Endothelial cell of umbilical vein (primary cell): ENCODE data around the gene C1QTNF7. TPM values are rescaled to one million over a fixed set of nuclear protein-coding genes. Genes with fewer than 3 reads are reported as not detected.

Experiments used
- BruUV-seq: library from RNA; stranded (reverse); fragments of 400-500 nt; replicated peaks from 2 replicates; lab custom pipeline; 2021; lab: Mats Ljungman, UMichigan
- CTCF ChIA-PET: fragments of 300-600, 350-600 bp; sonication (Branson Sonifier 250); formaldehyde crosslinking; loops from one replicate; lab custom pipeline; 2021; ENCODE audit warnings: antibody characterized with exemption, inconsistent platforms; lab: Charles Lee
- POLR2A ChIA-PET: fragments of 300-600, 350-600 bp; sonication (Branson Sonifier 250); formaldehyde crosslinking; loops from one replicate; lab custom pipeline; 2021; ENCODE audit warnings: antibody characterized with exemption, inconsistent platforms; lab: Charles Lee
- DNase-seq: peaks from one replicate; pipeline ENCODE4 v3.0.0-alpha.2; 2011; ENCODE audit warnings: low read depth, low spot score
- FAIRE-seq: peaks from 2 replicates; lab custom pipeline; 2011; peaks lifted over from hg19 to GRCh38; lab: Jason Lieb, UNC
- H2AFZ ChIP-seq: 2 replicates; pipeline ENCODE4 v1.6.0; 2012; ENCODE audit warnings: low read depth, low read length, control low read depth, inconsistent platforms
- H3K27ac ChIP-seq: 2 replicates; pipeline ENCODE4 v1.5.1; 2011; ENCODE audit warnings: low read depth, mild to moderate bottlenecking, control low read depth, low read length, moderate library complexity; ENCODE audit not compliant: insufficient read depth
- H3K27me3 ChIP-seq, 2 experiments: 2 replicates each; pipeline versions ENCODE4 v1.6.0 to v1.6.1; 2011; ENCODE audit warnings: low read length in 2 of 2, mixed read lengths in 1 of 2; ENCODE audit not compliant: control insufficient read depth in 2 of 2, insufficient read depth in 2 of 2
- H3K36me3 ChIP-seq, 2 experiments: 2 replicates in 1 of 2; 3 replicates in 1 of 2; pipeline ENCODE4 v1.5.1; 2011; ENCODE audit warnings: low read length in 2 of 2, mild to moderate bottlenecking in 1 of 2, moderate library complexity in 1 of 2; ENCODE audit not compliant: control insufficient read depth in 2 of 2, insufficient read depth in 2 of 2; ENCODE audit errors: extremely low read depth in 1 of 2
- H3K4me1 ChIP-seq: 3 replicates; pipeline ENCODE4 v1.5.1; 2011; ENCODE audit warnings: mild to moderate bottlenecking, low read length; ENCODE audit not compliant: control insufficient read depth, insufficient read depth; ENCODE audit errors: extremely low read depth
- H3K4me2 ChIP-seq: 2 replicates; pipeline ENCODE4 v1.6.1; 2011; ENCODE audit warnings: low read length, control low read depth, mixed read lengths; ENCODE audit not compliant: insufficient read depth
- H3K4me3 ChIP-seq, 3 experiments: fragments of 200-600 bp in 1 of 3; sonication (generic), shearing (Covaris generic) in 1 of 3; replicated peaks in 1 of 3; 2 replicates each; pipeline ENCODE4 v1.5.1; 2011 to 2016; ENCODE audit warnings: control low read depth in 3 of 3, low read length in 3 of 3, mild to moderate bottlenecking in 2 of 3, inconsistent platforms in 1 of 3, low read depth in 1 of 3, moderate library complexity in 1 of 3; ENCODE audit not compliant: insufficient read depth in 1 of 3
- H3K79me2 ChIP-seq: 2 replicates; pipeline ENCODE4 v1.6.0; 2012; ENCODE audit warnings: low read length, inconsistent platforms; ENCODE audit not compliant: control insufficient read depth, insufficient read depth
- H3K9ac ChIP-seq: replicated peaks from 2 replicates; pipeline ENCODE3; 2011; ENCODE audit warnings: low read length, control low read depth; ENCODE audit not compliant: insufficient read depth; ENCODE audit errors: extremely low read depth
- H3K9me1 ChIP-seq: replicated peaks from 3 replicates; pipeline ENCODE4 v1.6.0; 2011; ENCODE audit warnings: mild to moderate bottlenecking, low read length; ENCODE audit not compliant: control insufficient read depth, insufficient read depth; ENCODE audit errors: extremely low read depth
- H3K9me3 ChIP-seq: replicated peaks from 2 replicates; pipeline ENCODE4 v1.5.1; 2012; ENCODE audit warnings: low read length, inconsistent platforms; ENCODE audit not compliant: control insufficient read depth, insufficient read depth
- H4K20me1 ChIP-seq: replicated peaks from 2 replicates; pipeline ENCODE3; 2011; ENCODE audit warnings: mild to moderate bottlenecking, low read length; ENCODE audit not compliant: control insufficient read depth, insufficient read depth; ENCODE audit errors: extremely low read depth
- CTCF ChIP-seq, 2 donors: IDR thresholded peaks; 1 replicate in 1 of 2; 2 replicates in 1 of 2; pipeline ENCODE4 v1.5.1; 2011; ENCODE audit warnings: low read length in 2 of 2, mild to moderate bottlenecking in 2 of 2, moderate library complexity in 2 of 2, control low read depth in 1 of 2, inconsistent platforms in 1 of 2, low read depth in 1 of 2; ENCODE audit not compliant: insufficient read depth in 1 of 2; ENCODE audit errors: extremely low read depth in 1 of 2
- EZH2 ChIP-seq: IDR thresholded peaks from 2 replicates; pipeline ENCODE4 v1.6.1; 2012; ENCODE audit warnings: borderline replicate concordance, low read depth, mild to moderate bottlenecking, moderate library complexity, low read length, inconsistent platforms; ENCODE audit not compliant: severe bottlenecking
- FOS ChIP-seq: IDR thresholded peaks from 2 replicates; pipeline ENCODE4 v1.6.1; 2011; ENCODE audit warnings: mild to moderate bottlenecking, low read length, moderate library complexity, borderline replicate concordance; ENCODE audit not compliant: insufficient read depth
- GATA2 ChIP-seq: IDR thresholded peaks from 2 replicates; pipeline ENCODE4 v1.7.0; 2011; ENCODE audit warnings: low read depth, mild to moderate bottlenecking, moderate library complexity, mixed read lengths, low read length; ENCODE audit not compliant: insufficient read length, insufficient read depth
- JUN ChIP-seq: IDR thresholded peaks from 2 replicates; pipeline ENCODE4 v1.6.1; 2011; ENCODE audit warnings: borderline replicate concordance, low read depth; ENCODE audit not compliant: insufficient read length, insufficient read depth
- MAX ChIP-seq: IDR thresholded peaks from 2 replicates; pipeline ENCODE4 v1.6.1; 2011; ENCODE audit not compliant: insufficient read depth, insufficient read length
- MYC ChIP-seq: IDR thresholded peaks from one replicate; pipeline ENCODE4 v1.6.1; 2011; ENCODE audit warnings: mild to moderate bottlenecking, low read depth, low read length
- POLR2A ChIP-seq: IDR thresholded peaks from 2 replicates; pipeline ENCODE4 v1.6.1; 2012; ENCODE audit warnings: low read depth, mild to moderate bottlenecking, control low read depth, low read length
- POLR2AphosphoS5 ChIP-seq: IDR thresholded peaks from 2 replicates; pipeline ENCODE4 v1.6.1; 2012; ENCODE audit warnings: low read depth, mild to moderate bottlenecking, control low read depth, low read length, moderate library complexity; ENCODE audit not compliant: insufficient read depth
- dilution Hi-C: fragments of 300-500 bp; cut with MboI; formaldehyde crosslinking; loops from one replicate; pipeline ENCODE4 v1.15.0; 2019; ENCODE audit warnings: low sequenced_read_pairs; ENCODE audit not compliant: extremely low pct_ligation_motif_present
- intact Hi-C: fragments of 100-400 bp; cut with micrococcal nuclease; formaldehyde crosslinking; loops from one replicate; pipeline ENCODE4 v1.10.0; 2022
- polyA plus RNA-seq, 4 experiments: library from polyadenylated mRNA; depleted of rRNA in 3 of 4; stranded (reverse) in 3 of 4; unstranded in 1 of 4; fragments of >200 nt; gene quantifications; 2 replicates each; pipeline versions ENCODE4 v1.2.1 to v1.2.3, GENCODE V29; 2011 to 2012; ENCODE audit warnings: missing spikeins in 1 of 4
- total RNA-seq: library from RNA; stranded (reverse); gene quantifications from 2 replicates; pipeline ENCODE4 v1.2.3, GENCODE V29; 2021

C1QTNF7 gene
- total and polyA plus RNA-seq, 2 donors (not counting 3 experiments of a cell fraction or from before 2014, with no cell fraction given) = not detected

GRCh38 chr4:15402974-15403373, 24.9 kb upstream of the C1QTNF7 start:
- BruUV-seq = no TSS peak
- CTCF ChIA-PET = no interaction called here
- no peak for DNase-seq
- Histone ChIP-seq H3K4me1 (no peaks in the 10 kb centered on the region), H3K36me3 (no peaks in the 10 kb centered on the region), H3K9me1 (no peaks in the 10 kb centered on the region), H3K79me2 (no peaks in the 10 kb centered on the region), H3K4me3 (no peak overlapping the region), H3K4me2 (no peak overlapping the region), H3K9ac (no peak overlapping the region), H3K27ac (no peak overlapping the region), H3K9me3 (no peaks in the 10 kb centered on the region), H4K20me1 (no peaks in the 10 kb centered on the region), H2AFZ (no peak overlapping the region), H3K27me3 (no peaks in the 10 kb centered on the region)
- dilution Hi-C loops (no loop called here), intact Hi-C loops (no loop called here)
- no peak for FAIRE-seq
- TF ChIP-seq MYC (no peak), JUN (no peak), CTCF (IDR thresholded peaks at IDR 0.05; ENCODE audit: extremely low read depth in 1 of 2, insufficient read depth in 1 of 2, low read depth in 1 of 2, low read length in 2 of 2) (no peak), MAX (no peak), POLR2AphosphoS5 (no peak), EZH2 (no peak), FOS (no peak), GATA2 (no peak), POLR2A (no peak)
- POLR2A ChIA-PET = no interaction called here
